ENCODE measurements around the gene RIC1.

RIC1 gene

GRCh38 chr9:5815461-5815860 is 186.6 kb downstream of the RIC1 start:
- no peak for TF ChIP-seq CTCF (IDR thresholded peaks at IDR 0.05; ENCODE audit: insufficient read depth, missing control alignments)
- no peak for FAIRE-seq
- DNase-seq (ENCODE audit: insufficient read length, low spot score): no peak

GRCh38 chr9:5817862-5818261 is 189.0 kb downstream of the RIC1 start:
- DNase-seq (ENCODE audit: insufficient read length, low spot score) (no peak), FAIRE-seq (no peak)
- no peak for TF ChIP-seq CTCF (IDR thresholded peaks at IDR 0.05; ENCODE audit: insufficient read depth, missing control alignments)

GRCh38 chr9:5818424-5819142 is 189.7 kb downstream of the RIC1 start:
- DNase-seq (ENCODE audit: insufficient read length, low spot score) (no peak), FAIRE-seq (no peak)
- TF ChIP-seq CTCF (IDR thresholded peaks at IDR 0.05; ENCODE audit: insufficient read depth, missing control alignments): no peak

GRCh38 chr9:5819174-5819573 is 190.3 kb downstream of the RIC1 start:
- FAIRE-seq: no peak
- no peak for TF ChIP-seq CTCF (IDR thresholded peaks at IDR 0.05; ENCODE audit: insufficient read depth, missing control alignments)
- no peak for DNase-seq (ENCODE audit: insufficient read length, low spot score)

- TF ChIP-seq CTCF (IDR thresholded peaks at IDR 0.05; ENCODE audit: insufficient read depth, missing control alignments): no peak
- no peak for FAIRE-seq
- DNase-seq (ENCODE audit: insufficient read length, low spot score): no peak
These were observed 191.5 kb downstream of the RIC1 start for GRCh38 chr9:5820425-5820824.

- FAIRE-seq (no peak), DNase-seq (ENCODE audit: insufficient read length, low spot score) (no peak)
- no peak for TF ChIP-seq CTCF (IDR thresholded peaks at IDR 0.05; ENCODE audit: insufficient read depth, missing control alignments)
These were observed 196.3 kb downstream of the RIC1 start for GRCh38 chr9:5825223-5825622.
